ENCODE data around the gene CATSPERB.

- TF ChIP-seq, protein P1, sequence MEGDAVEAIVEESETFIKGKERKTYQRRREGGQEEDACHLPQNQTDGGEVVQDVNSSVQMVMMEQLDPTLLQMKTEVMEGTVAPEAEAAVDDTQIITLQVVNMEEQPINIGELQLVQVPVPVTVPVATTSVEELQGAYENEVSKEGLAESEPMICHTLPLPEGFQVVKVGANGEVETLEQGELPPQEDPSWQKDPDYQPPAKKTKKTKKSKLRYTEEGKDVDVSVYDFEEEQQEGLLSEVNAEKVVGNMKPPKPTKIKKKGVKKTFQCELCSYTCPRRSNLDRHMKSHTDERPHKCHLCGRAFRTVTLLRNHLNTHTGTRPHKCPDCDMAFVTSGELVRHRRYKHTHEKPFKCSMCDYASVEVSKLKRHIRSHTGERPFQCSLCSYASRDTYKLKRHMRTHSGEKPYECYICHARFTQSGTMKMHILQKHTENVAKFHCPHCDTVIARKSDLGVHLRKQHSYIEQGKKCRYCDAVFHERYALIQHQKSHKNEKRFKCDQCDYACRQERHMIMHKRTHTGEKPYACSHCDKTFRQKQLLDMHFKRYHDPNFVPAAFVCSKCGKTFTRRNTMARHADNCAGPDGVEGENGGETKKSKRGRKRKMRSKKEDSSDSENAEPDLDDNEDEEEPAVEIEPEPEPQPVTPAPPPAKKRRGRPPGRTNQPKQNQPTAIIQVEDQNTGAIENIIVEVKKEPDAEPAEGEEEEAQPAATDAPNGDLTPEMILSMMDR (IDR thresholded peaks at IDR 0.05; ENCODE audit: low read depth, low read length), result no peak
- no peak for TF ChIP-seq EZH2phosphoT487 (IDR thresholded peaks at IDR 0.05; ENCODE audit: low read depth)
Measured at GRCh38 chr14:91722386-91722785, 9.5 kb downstream of the CATSPERB start.

Measured in OCI-LY3 (cell line).